GM10248 (cell line): Measurements from ENCODE around the gene UGGT2.
"Not testable (repeated sequence)": the region's sequence is repeated elsewhere in the genome, so short reads cannot be mapped to it uniquely, and the experiment has no call there.

Experiments used
- CTCF ChIA-PET: fragments of 300-600 bp; sonication (Branson Sonifier 250); formaldehyde crosslinking; extraction: SDS; loops from one replicate; lab custom pipeline; 2021; ENCODE audit warnings: antibody characterized with exemption; lab: Yijun Ruan, JAX
- POLR2A ChIA-PET: fragments of 350-650 bp; sonication (Branson Sonifier 250); formaldehyde crosslinking; extraction: SDS; loops from one replicate; lab custom pipeline; 2020; ENCODE audit warnings: antibody characterized with exemption; lab: Yijun Ruan, JAX
- DNase-seq: peaks from one replicate; pipeline ENCODE4 v3.0.0; 2012; ENCODE audit errors: extremely low spot score
- CTCF ChIP-seq: IDR thresholded peaks from 2 replicates; pipeline ENCODE4 v1.5.1; 2012; ENCODE audit warnings: mild to moderate bottlenecking, low read depth; ENCODE audit errors: extremely low read depth, missing control alignments, control extremely low read depth

The UGGT2 gene

GRCh38 chr13:95950103-95950502 is 103.1 kb downstream of the UGGT2 start:
- TF ChIP-seq CTCF = no peak
- CTCF ChIA-PET = interaction anchor here (0.9 to 1.4 kb wide), 2 partner anchors 24 to 116 kb away, joined by 3 to 4 read pairs; no protein-coding TSS in a partner anchor
- POLR2A ChIA-PET = no interaction called here
- DNase-seq = no peak

GRCh38 chr13:95948656-95949055 is 104.5 kb downstream of the UGGT2 start:
- no peak for TF ChIP-seq CTCF
- CTCF ChIA-PET = no interaction called here
- DNase-seq = no peak
- POLR2A ChIA-PET = no interaction called here

- TF ChIP-seq CTCF = no peak
- DNase-seq = no peak
- POLR2A ChIA-PET = no interaction called here
- CTCF ChIA-PET = no interaction called here
Measured at GRCh38 chr13:95937714-95938320, 115.4 kb downstream of the UGGT2 start.

GRCh38 chr13:95931300-95932025 is 121.7 kb downstream of the UGGT2 start:
- no peak for TF ChIP-seq CTCF
- no peak for DNase-seq
- CTCF ChIA-PET = interaction anchor here (0.8 to 1.2 kb wide), 2 partner anchors 10 to 14 kb away, joined by 3 to 4 read pairs; no protein-coding TSS in a partner anchor
- POLR2A ChIA-PET = no interaction called here

GRCh38 chr13:95929430-95929829 is 123.8 kb downstream of the UGGT2 start:
- ChIA-PET CTCF (interaction anchor here (2.1 kb wide), 1 partner anchor 45 kb away, joined by 4 read pairs; no protein-coding TSS in a partner anchor), POLR2A (no interaction called here)
- no peak for TF ChIP-seq CTCF
- DNase-seq = no peak

- POLR2A ChIA-PET, DNase-seq: not testable (repeated sequence)
- CTCF ChIA-PET = interaction anchor here (2.1 kb wide), 1 partner anchor 46 kb away, joined by 4 read pairs; no protein-coding TSS in a partner anchor
Measured at GRCh38 chr13:95928367-95928906, 124.8 kb downstream of the UGGT2 start.
